ENCODE measurements around the gene WDR38.

The WDR38 gene

GRCh38 chr9:124857533-124858162, 4.4 kb downstream of the WDR38 start:
- H3K27ac ChIP-seq (ENCODE audit: insufficient read depth in 1 of 2, low read depth in 1 of 2, low read length in 2 of 2, poor library complexity in 1 of 2, severe bottlenecking in 2 of 2) = peak overlapping the region in 1 of 2 experiments; percentile 39
- no peak for DNase-seq
- no peaks in the 10 kb centered on the region for H3K27me3 ChIP-seq (replicated peaks in 2 of 5; ENCODE audit: control insufficient read depth in 4 of 5, insufficient read depth in 5 of 5, low read length in 4 of 5)
- no peaks in the 10 kb centered on the region for H3K9me3 ChIP-seq (ENCODE audit: control extremely low read depth in 1 of 5, control insufficient read depth in 4 of 5, insufficient read depth in 2 of 5, low read depth in 1 of 5, low read length in 4 of 5)
- peaks cover 11 to 36% (median 32%) of the 10 kb centered on the region in 4 experiments for H3K4me1 ChIP-seq (ENCODE audit: control extremely low read depth in 1 of 4, control insufficient read depth in 4 of 4, insufficient read depth in 4 of 4, low read length in 3 of 4)
- WGBS (ENCODE audit: insufficient coverage) = 95% methylated on average over 18 of the region's 24 CpGs
- no peak overlapping the region for H3K4me3 ChIP-seq (ENCODE audit: control insufficient read depth in 1 of 7, extremely low read depth in 1 of 7, insufficient read depth in 4 of 7, low read depth in 2 of 7, low read length in 6 of 7)
- peaks cover 15 to 49% (median 41%) of the 10 kb centered on the region in 4 experiments for H3K36me3 ChIP-seq (ENCODE audit: control insufficient read depth in 4 of 4, insufficient read depth in 4 of 4, low read length in 3 of 4)
- POLR2A ChIA-PET = no interaction called here
- CTCF ChIA-PET = interaction anchor here (0.7 to 21.5 kb wide), 8 partner anchors 8 to 83 kb away, joined by 3 to 547 read pairs (median 10); partner anchors contain the start of genes NR6A1 and OLFML2A

- POLR2A ChIA-PET = no interaction called here
- CTCF ChIA-PET = interaction anchor here (0.7 to 21.5 kb wide), 8 partner anchors 9 to 84 kb away, joined by 3 to 547 read pairs (median 10); partner anchors contain the start of genes NR6A1 and OLFML2A
- DNase-seq = no peak
- H3K27me3 ChIP-seq (replicated peaks in 2 of 5; ENCODE audit: control insufficient read depth in 4 of 5, insufficient read depth in 5 of 5, low read length in 4 of 5) = no peaks in the 10 kb centered on the region
- peak overlapping the region; percentile 33 to 96 for H3K27ac ChIP-seq (ENCODE audit: insufficient read depth in 1 of 2, low read depth in 1 of 2, low read length in 2 of 2, poor library complexity in 1 of 2, severe bottlenecking in 2 of 2)
- peaks cover 15 to 49% (median 41%) of the 10 kb centered on the region in 4 experiments for H3K36me3 ChIP-seq (ENCODE audit: control insufficient read depth in 4 of 4, insufficient read depth in 4 of 4, low read length in 3 of 4)
- no peak overlapping the region for H3K4me3 ChIP-seq (ENCODE audit: control insufficient read depth in 1 of 7, extremely low read depth in 1 of 7, insufficient read depth in 4 of 7, low read depth in 2 of 7, low read length in 6 of 7)
- no peaks in the 10 kb centered on the region for H3K9me3 ChIP-seq (ENCODE audit: control extremely low read depth in 1 of 5, control insufficient read depth in 4 of 5, insufficient read depth in 2 of 5, low read depth in 1 of 5, low read length in 4 of 5)
- WGBS (ENCODE audit: insufficient coverage) = 96% methylated on average over 9 of the region's 9 CpGs
- peaks cover 11 to 35% (median 27%) of the 10 kb centered on the region in 4 experiments for H3K4me1 ChIP-seq (ENCODE audit: control extremely low read depth in 1 of 4, control insufficient read depth in 4 of 4, insufficient read depth in 4 of 4, low read length in 3 of 4)
These were observed 5.2 kb downstream of the WDR38 start for GRCh38 chr9:124858330-124859046.

GRCh38 chr9:124859803-124860581, 6.7 kb downstream of the WDR38 start:
- H3K9me3 ChIP-seq (ENCODE audit: control extremely low read depth in 1 of 5, control insufficient read depth in 4 of 5, insufficient read depth in 2 of 5, low read depth in 1 of 5, low read length in 4 of 5) = no peaks in the 10 kb centered on the region
- WGBS (ENCODE audit: insufficient coverage) = 69% methylated on average over 5 of the region's 10 CpGs
- H3K27ac ChIP-seq (ENCODE audit: insufficient read depth in 1 of 2, low read depth in 1 of 2, low read length in 2 of 2, poor library complexity in 1 of 2, severe bottlenecking in 2 of 2) = peak overlapping the region; percentile 91 to 96
- H3K27me3 ChIP-seq (replicated peaks in 2 of 5; ENCODE audit: control insufficient read depth in 4 of 5, insufficient read depth in 5 of 5, low read length in 4 of 5) = no peaks in the 10 kb centered on the region
- H3K4me3 ChIP-seq (ENCODE audit: control insufficient read depth in 1 of 7, extremely low read depth in 1 of 7, insufficient read depth in 4 of 7, low read depth in 2 of 7, low read length in 6 of 7) = peak overlapping the region in 6 of 7 experiments; percentile 81 to 94 (median 87)
- peaks cover 15 to 49% (median 41%) of the 10 kb centered on the region in 4 experiments for H3K36me3 ChIP-seq (ENCODE audit: control insufficient read depth in 4 of 4, insufficient read depth in 4 of 4, low read length in 3 of 4)
- POLR2A ChIA-PET = interaction anchor here (0.6 kb wide), 1 partner anchor 89 kb away, joined by 4 read pairs; no protein-coding TSS in a partner anchor
- CTCF ChIA-PET = interaction anchor here (0.7 to 21.5 kb wide), 8 partner anchors 10 to 94 kb away, joined by 3 to 547 read pairs (median 4); partner anchors contain the start of genes NR6A1 and OLFML2A
- no peak for DNase-seq
- peaks cover 11 to 35% (median 26%) of the 10 kb centered on the region in 4 experiments for H3K4me1 ChIP-seq (ENCODE audit: control extremely low read depth in 1 of 4, control insufficient read depth in 4 of 4, insufficient read depth in 4 of 4, low read length in 3 of 4)

- DNase-seq = no peak
- Histone ChIP-seq H3K9me3 (ENCODE audit: control extremely low read depth in 1 of 5, control insufficient read depth in 4 of 5, insufficient read depth in 2 of 5, low read depth in 1 of 5, low read length in 4 of 5) (no peaks in the 10 kb centered on the region), H3K36me3 (ENCODE audit: control insufficient read depth in 4 of 4, insufficient read depth in 4 of 4, low read length in 3 of 4) (peaks cover 15 to 49% (median 41%) of the 10 kb centered on the region in 4 experiments), H3K27ac (ENCODE audit: insufficient read depth in 1 of 2, low read depth in 1 of 2, low read length in 2 of 2, poor library complexity in 1 of 2, severe bottlenecking in 2 of 2) (peak overlapping the region; percentile 91 to 96), H3K27me3 (replicated peaks in 2 of 5; ENCODE audit: control insufficient read depth in 4 of 5, insufficient read depth in 5 of 5, low read length in 4 of 5) (no peaks in the 10 kb centered on the region), H3K4me3 (ENCODE audit: control insufficient read depth in 1 of 7, extremely low read depth in 1 of 7, insufficient read depth in 4 of 7, low read depth in 2 of 7, low read length in 6 of 7) (peak overlapping the region; percentile 78 to 94 (median 84)), H3K4me1 (ENCODE audit: control extremely low read depth in 1 of 4, control insufficient read depth in 4 of 4, insufficient read depth in 4 of 4, low read length in 3 of 4) (peaks cover 11 to 35% (median 26%) of the 10 kb centered on the region in 4 experiments)
- WGBS (ENCODE audit: insufficient coverage) = 21% methylated on average over 10 of the region's 12 CpGs
- ChIA-PET POLR2A (interaction anchor here (0.6 to 2.3 kb wide), 3 partner anchors 7 to 89 kb away, joined by 4 to 8 read pairs (median 7); partner anchors contain the start of gene WDR38), CTCF (interaction anchor here (0.7 to 21.5 kb wide), 8 partner anchors 8 to 95 kb away, joined by 3 to 547 read pairs (median 4); partner anchors contain the start of genes NR6A1, OLFML2A and WDR38)
These were observed 7.5 kb downstream of the WDR38 start for GRCh38 chr9:124860582-124861341.

GRCh38 chr9:124861342-124862229, 8.3 kb downstream of the WDR38 start, which contains the start of the genes ARPC5L and RPL35:
Gene ARPC5L (plus strand): TSS chr9:124862130. CDS start chr9:124869291, 7,161 bp downstream.
Gene RPL35 (minus strand): TSS chr9:124861957. CDS start chr9:124861912, 45 bp downstream.
- no peaks in the 10 kb centered on the region for H3K9me3 ChIP-seq (ENCODE audit: control extremely low read depth in 1 of 5, control insufficient read depth in 4 of 5, insufficient read depth in 2 of 5, low read depth in 1 of 5, low read length in 4 of 5)
- DNase-seq = peak; percentile 95 to 98 (median 98)
- H3K36me3 ChIP-seq (ENCODE audit: control insufficient read depth in 4 of 4, insufficient read depth in 4 of 4, low read length in 3 of 4) = peaks cover 15 to 47% (median 39%) of the 10 kb centered on the region in 4 experiments
- peak within 1 kb of the TSS; percentile 91 to 96 for H3K27ac ChIP-seq (ENCODE audit: insufficient read depth in 1 of 2, low read depth in 1 of 2, low read length in 2 of 2, poor library complexity in 1 of 2, severe bottlenecking in 2 of 2)
- WGBS (ENCODE audit: insufficient coverage) = 0% methylated on average over 83 of the region's 92 CpGs
- H3K27me3 ChIP-seq (replicated peaks in 2 of 5; ENCODE audit: control insufficient read depth in 4 of 5, insufficient read depth in 5 of 5, low read length in 4 of 5) = no peaks in the 10 kb centered on the region
- peaks cover 11 to 35% (median 26%) of the 10 kb centered on the region in 4 experiments for H3K4me1 ChIP-seq (ENCODE audit: control extremely low read depth in 1 of 4, control insufficient read depth in 4 of 4, insufficient read depth in 4 of 4, low read length in 3 of 4)
- peak within 1 kb of the TSS; percentile 78 to 94 (median 84) for H3K4me3 ChIP-seq (ENCODE audit: control insufficient read depth in 1 of 7, extremely low read depth in 1 of 7, insufficient read depth in 4 of 7, low read depth in 2 of 7, low read length in 6 of 7)
- ChIA-PET POLR2A (interaction anchor here (0.6 to 2.3 kb wide), 5 partner anchors 8 to 95 kb away, joined by 3 to 8 read pairs (median 5); partner anchors contain the start of genes NR6A1 and WDR38), CTCF (interaction anchor here (0.7 to 21.5 kb wide), 11 partner anchors 9 to 96 kb away, joined by 3 to 547 read pairs (median 4); partner anchors contain the start of genes NR6A1, OLFML2A and WDR38)

All from common myeloid progenitor, CD34-positive (primary cell).